ENCODE data around the gene NDUFA11.
A peak's percentile ranks its signal among the peaks of the same experiment; 100 is the strongest.

Gene NDUFA11

DNA sequence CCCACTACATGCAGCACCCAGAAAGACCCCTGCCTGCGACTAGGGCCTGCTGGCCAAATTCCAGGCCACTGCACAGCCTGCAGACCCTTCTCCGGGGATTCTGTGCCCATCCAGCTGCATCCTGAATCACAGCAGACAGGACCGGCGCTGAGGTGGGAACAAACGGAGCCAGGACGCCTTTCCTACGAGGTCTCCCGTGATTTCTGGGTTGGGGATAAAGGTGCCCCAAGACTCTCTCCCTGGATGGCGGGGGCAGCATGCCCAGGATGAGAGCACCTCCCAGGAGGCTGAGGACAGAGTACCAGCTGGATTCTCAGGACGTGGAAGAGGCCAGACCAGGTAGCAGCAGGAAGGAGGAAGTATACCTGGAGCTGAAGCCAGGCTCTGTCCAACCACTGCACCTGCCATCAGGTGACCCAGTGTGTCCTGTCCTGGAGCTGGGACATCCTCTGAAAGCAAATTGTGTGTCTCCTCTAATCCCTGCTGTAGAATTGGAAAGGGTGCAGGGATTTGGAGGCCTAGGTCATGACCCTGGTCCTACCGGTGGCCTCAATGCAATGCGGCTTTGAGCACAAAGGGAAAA is 29.9 kb downstream of the NDUFA11 start:
- Histone ChIP-seq H3K4me2 (ENCODE audit: low read depth, low read length, poor library complexity, severe bottlenecking) (no peak overlapping the region), H3K36me3 (ENCODE audit: insufficient read depth, low read length) (no peaks in the 10 kb centered on the region), H3K4me1 (ENCODE audit: insufficient read depth, low read length, poor library complexity, severe bottlenecking) (no peaks in the 10 kb centered on the region), H4K20me1 (ENCODE audit: insufficient read depth, low read length, poor library complexity, severe bottlenecking) (no peaks in the 10 kb centered on the region), H3K9me3 (ENCODE audit: insufficient read depth, low read depth, low read length) (no peaks in the 10 kb centered on the region), H3F3A (ENCODE audit: low read depth) (no peaks in the 10 kb centered on the region), H3K4me3 (ENCODE audit: low read length, poor library complexity, severe bottlenecking) (no peak overlapping the region), H3K9ac (ENCODE audit: low read depth, low read length, poor library complexity, severe bottlenecking) (no peak overlapping the region), H3K79me2 (ENCODE audit: insufficient read depth, low read length) (no peaks in the 10 kb centered on the region), H3K27me3 (ENCODE audit: insufficient read depth, low read length, poor library complexity, severe bottlenecking) (no peaks in the 10 kb centered on the region), H3K9me2 (replicated peaks; ENCODE audit: low read depth, low read length) (no peaks in the 10 kb centered on the region), H2AFZ (ENCODE audit: low read length) (no peak overlapping the region)
- TF ChIP-seq, protein P1, sequence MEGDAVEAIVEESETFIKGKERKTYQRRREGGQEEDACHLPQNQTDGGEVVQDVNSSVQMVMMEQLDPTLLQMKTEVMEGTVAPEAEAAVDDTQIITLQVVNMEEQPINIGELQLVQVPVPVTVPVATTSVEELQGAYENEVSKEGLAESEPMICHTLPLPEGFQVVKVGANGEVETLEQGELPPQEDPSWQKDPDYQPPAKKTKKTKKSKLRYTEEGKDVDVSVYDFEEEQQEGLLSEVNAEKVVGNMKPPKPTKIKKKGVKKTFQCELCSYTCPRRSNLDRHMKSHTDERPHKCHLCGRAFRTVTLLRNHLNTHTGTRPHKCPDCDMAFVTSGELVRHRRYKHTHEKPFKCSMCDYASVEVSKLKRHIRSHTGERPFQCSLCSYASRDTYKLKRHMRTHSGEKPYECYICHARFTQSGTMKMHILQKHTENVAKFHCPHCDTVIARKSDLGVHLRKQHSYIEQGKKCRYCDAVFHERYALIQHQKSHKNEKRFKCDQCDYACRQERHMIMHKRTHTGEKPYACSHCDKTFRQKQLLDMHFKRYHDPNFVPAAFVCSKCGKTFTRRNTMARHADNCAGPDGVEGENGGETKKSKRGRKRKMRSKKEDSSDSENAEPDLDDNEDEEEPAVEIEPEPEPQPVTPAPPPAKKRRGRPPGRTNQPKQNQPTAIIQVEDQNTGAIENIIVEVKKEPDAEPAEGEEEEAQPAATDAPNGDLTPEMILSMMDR (conservative IDR thresholded peaks at IDR 0.05; ENCODE audit: low read length) = no peak
- no peak for TF ChIP-seq EZH2phosphoT487 (IDR thresholded peaks at IDR 0.05; ENCODE audit: borderline replicate concordance)

DNA sequence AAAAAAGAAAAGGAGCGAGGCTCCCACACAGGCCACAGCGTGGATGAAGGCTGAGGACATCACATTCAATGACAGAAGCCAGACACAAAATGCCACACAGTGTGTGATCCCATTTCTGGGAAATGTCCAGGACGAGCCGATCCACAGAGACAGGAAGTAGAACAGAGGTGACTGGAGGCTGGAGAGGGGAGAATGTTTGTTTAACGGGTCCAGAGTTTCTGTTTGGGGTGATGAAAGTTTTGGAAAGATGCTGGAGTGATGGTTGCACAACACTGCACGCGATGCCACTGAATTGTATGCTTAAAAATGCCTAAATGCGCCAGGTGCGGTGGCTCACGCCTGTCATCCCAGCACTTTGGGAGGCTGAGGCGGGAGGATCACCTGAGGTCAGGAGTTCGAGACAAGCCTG is 32.6 kb downstream of the NDUFA11 start:
- H3F3A ChIP-seq (ENCODE audit: low read depth) = no peaks in the 10 kb centered on the region
- H4K20me1 ChIP-seq (ENCODE audit: insufficient read depth, low read length, poor library complexity, severe bottlenecking) = no peaks in the 10 kb centered on the region
- no peaks in the 10 kb centered on the region for H3K9me3 ChIP-seq (ENCODE audit: insufficient read depth, low read depth, low read length)
- H3K9ac ChIP-seq (ENCODE audit: low read depth, low read length, poor library complexity, severe bottlenecking) = no peak overlapping the region
- no peaks in the 10 kb centered on the region for H3K9me2 ChIP-seq (replicated peaks; ENCODE audit: low read depth, low read length)
- no peaks in the 10 kb centered on the region for H3K79me2 ChIP-seq (ENCODE audit: insufficient read depth, low read length)
- no peaks in the 10 kb centered on the region for H3K27me3 ChIP-seq (ENCODE audit: insufficient read depth, low read length, poor library complexity, severe bottlenecking)
- no peaks in the 10 kb centered on the region for H3K36me3 ChIP-seq (ENCODE audit: insufficient read depth, low read length)
- no peak overlapping the region for H3K4me2 ChIP-seq (ENCODE audit: low read depth, low read length, poor library complexity, severe bottlenecking)
- H2AFZ ChIP-seq (ENCODE audit: low read length) = no peak overlapping the region
- no peak overlapping the region for H3K4me3 ChIP-seq (ENCODE audit: low read length, poor library complexity, severe bottlenecking)
- no peaks in the 10 kb centered on the region for H3K4me1 ChIP-seq (ENCODE audit: insufficient read depth, low read length, poor library complexity, severe bottlenecking)
- TF ChIP-seq, protein P1 (conservative IDR thresholded peaks at IDR 0.05; ENCODE audit: low read length) = no peak
- TF ChIP-seq EZH2phosphoT487 (IDR thresholded peaks at IDR 0.05; ENCODE audit: borderline replicate concordance) = no peak

DNA sequence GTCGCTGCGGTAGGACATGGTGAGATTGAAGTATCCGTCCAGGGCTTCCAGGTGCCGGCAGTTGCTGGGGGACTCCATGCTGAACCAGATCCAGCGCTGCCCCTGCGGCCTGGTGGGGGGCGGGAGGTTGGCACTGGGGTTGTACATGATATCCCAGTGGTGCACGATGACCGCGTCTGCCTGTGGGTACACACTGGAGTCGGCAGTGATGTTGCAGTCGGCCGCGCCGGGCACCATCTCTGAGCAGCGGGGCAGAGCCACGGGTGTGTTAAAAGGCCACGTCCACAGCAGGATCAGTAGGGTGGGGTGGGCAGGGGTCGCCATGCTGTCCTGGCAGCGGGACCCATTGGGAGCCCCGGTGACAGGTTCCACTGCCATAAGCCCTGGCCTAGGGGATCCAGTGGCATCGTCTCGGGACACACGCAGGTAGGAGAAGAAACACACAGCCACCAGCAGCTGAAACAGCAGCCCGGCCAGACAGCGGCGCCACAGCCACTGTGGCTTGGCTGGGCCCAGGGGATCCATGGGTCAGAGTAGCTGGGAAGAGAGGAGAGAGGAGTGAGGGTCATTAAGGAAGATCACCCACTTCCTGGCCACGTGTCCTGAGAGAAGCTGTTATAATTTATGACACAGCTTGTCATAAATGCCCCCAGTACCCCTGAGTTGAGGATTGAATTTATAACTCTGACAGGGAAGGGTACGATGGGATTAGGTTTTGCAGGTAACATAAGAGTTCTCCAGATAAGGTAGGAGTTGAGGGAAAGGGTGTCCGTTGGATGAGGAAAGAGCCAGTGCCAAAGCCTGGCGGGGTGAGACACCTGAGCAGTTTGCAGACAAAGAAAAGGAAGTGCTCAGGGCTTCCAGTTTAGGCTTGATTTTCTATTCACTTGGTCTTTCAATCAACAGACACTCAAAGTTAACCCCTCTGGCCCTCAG is 36.1 kb downstream of the NDUFA11 start:
- Histone ChIP-seq H3K4me1 (ENCODE audit: insufficient read depth, low read length, poor library complexity, severe bottlenecking) (no peaks in the 10 kb centered on the region), H3K4me2 (ENCODE audit: low read depth, low read length, poor library complexity, severe bottlenecking) (no peak overlapping the region), H3K4me3 (ENCODE audit: low read length, poor library complexity, severe bottlenecking) (no peak overlapping the region), H2AFZ (ENCODE audit: low read length) (peak overlapping the region; percentile 70), H3K27me3 (ENCODE audit: insufficient read depth, low read length, poor library complexity, severe bottlenecking) (no peaks in the 10 kb centered on the region), H3F3A (ENCODE audit: low read depth) (no peaks in the 10 kb centered on the region), H3K36me3 (ENCODE audit: insufficient read depth, low read length) (no peaks in the 10 kb centered on the region), H3K79me2 (ENCODE audit: insufficient read depth, low read length) (no peaks in the 10 kb centered on the region), H3K9ac (ENCODE audit: low read depth, low read length, poor library complexity, severe bottlenecking) (no peak overlapping the region), H3K9me3 (ENCODE audit: insufficient read depth, low read depth, low read length) (no peaks in the 10 kb centered on the region), H4K20me1 (ENCODE audit: insufficient read depth, low read length, poor library complexity, severe bottlenecking) (no peaks in the 10 kb centered on the region), H3K9me2 (replicated peaks; ENCODE audit: low read depth, low read length) (no peaks in the 10 kb centered on the region)
- no peak for TF ChIP-seq EZH2phosphoT487 (IDR thresholded peaks at IDR 0.05; ENCODE audit: borderline replicate concordance)
- TF ChIP-seq, protein P1 (conservative IDR thresholded peaks at IDR 0.05; ENCODE audit: low read length) = no peak

Measured in Loucy (cell line).